RWPE2 (cell line): ENCODE measurements around the gene FAM185A.

Experiments used
- ATAC-seq: fragments of 200-7000 bp; cut with Tn5 transposase; 3 replicates; pipeline ENCODE4 v1.9.1; 2021; ENCODE audit warnings: low read depth
- DNase-seq: peaks from one replicate; pipeline ENCODE4 v3.0.0-alpha.2; 2020; ENCODE audit warnings: low spot score
- H3K27ac ChIP-seq: fragments of 450-650 bp; 2 replicates; pipeline ENCODE4 v1.5.1; 2017; ENCODE audit warnings: mild to moderate bottlenecking; ENCODE audit not compliant: poor library complexity, severe bottlenecking
- H3K27me3 ChIP-seq: fragments of 250-450 bp; sonication (Bioruptor Pico); 2 replicates; pipeline ENCODE4 v1.5.1; 2021; ENCODE audit warnings: mild to moderate bottlenecking, moderate library complexity; ENCODE audit not compliant: insufficient read depth, poor library complexity, severe bottlenecking
- H3K36me3 ChIP-seq: fragments of 250-450 bp; sonication (Bioruptor Pico); 2 replicates; pipeline ENCODE4 v1.5.1; 2020; ENCODE audit warnings: low read depth, mild to moderate bottlenecking, moderate library complexity
- H3K4me1 ChIP-seq: fragments of 250-450 bp; sonication (Bioruptor Pico); 2 replicates; pipeline ENCODE4 v1.5.1; 2021; ENCODE audit warnings: mild to moderate bottlenecking, moderate library complexity; ENCODE audit not compliant: insufficient read depth, poor library complexity, severe bottlenecking
- H3K4me3 ChIP-seq: fragments of 250-450 bp; sonication (Bioruptor Pico); 2 replicates; pipeline ENCODE4 v1.5.1; 2021; ENCODE audit warnings: mild to moderate bottlenecking, moderate library complexity; ENCODE audit not compliant: severe bottlenecking
- H3K9me3 ChIP-seq: fragments of 250-450 bp; sonication (Bioruptor Pico); 2 replicates; pipeline ENCODE4 v1.5.1; 2021; ENCODE audit warnings: mild to moderate bottlenecking, moderate library complexity; ENCODE audit not compliant: severe bottlenecking
- CTCF ChIP-seq: fragments of 450-650 bp; IDR thresholded peaks from one replicate; pipeline ENCODE4 v1.5.1; 2017; ENCODE audit warnings: mild to moderate bottlenecking, moderate library complexity; ENCODE audit not compliant: poor library complexity, severe bottlenecking

FAM185A gene

GRCh38 chr7:102823390-102824119 is 74.8 kb downstream of the FAM185A start:
- TF ChIP-seq CTCF = no peak
- H3K27me3 ChIP-seq = no peaks in the 10 kb centered on the region
- H3K9me3 ChIP-seq = no peaks in the 10 kb centered on the region
- no peaks in the 10 kb centered on the region; the same call in 1 of the 2 replicates for H3K36me3 ChIP-seq
- no peak overlapping the region for H3K4me3 ChIP-seq
- no peak overlapping the region for H3K27ac ChIP-seq
- H3K4me1 ChIP-seq = no peaks in the 10 kb centered on the region
- ATAC-seq (no peak), DNase-seq (no peak)

GRCh38 chr7:102828286-102828685 is 79.5 kb downstream of the FAM185A start:
- ATAC-seq (no peak), DNase-seq (no peak)
- Histone ChIP-seq H3K27me3 (no peaks in the 10 kb centered on the region), H3K36me3 (no peaks in the 10 kb centered on the region; the same call in 1 of the 2 replicates), H3K27ac (no peak overlapping the region), H3K4me3 (no peak overlapping the region), H3K4me1 (no peaks in the 10 kb centered on the region), H3K9me3 (no peaks in the 10 kb centered on the region)
- TF ChIP-seq CTCF = no peak

GRCh38 chr7:102829075-102829474 is 80.3 kb downstream of the FAM185A start:
- H3K4me3 ChIP-seq = no peak overlapping the region
- DNase-seq (no peak), ATAC-seq (no peak)
- no peaks in the 10 kb centered on the region for H3K27me3 ChIP-seq
- no peak for TF ChIP-seq CTCF
- no peak overlapping the region for H3K27ac ChIP-seq
- H3K36me3 ChIP-seq = no peaks in the 10 kb centered on the region; the same call in 1 of the 2 replicates
- no peaks in the 10 kb centered on the region for H3K4me1 ChIP-seq
- no peaks in the 10 kb centered on the region for H3K9me3 ChIP-seq

GRCh38 chr7:102830197-102830596 is 81.4 kb downstream of the FAM185A start:
- peaks cover 9% of the 10 kb centered on the region for H3K4me1 ChIP-seq
- H3K27ac ChIP-seq = no peak overlapping the region
- no peaks in the 10 kb centered on the region; the same call in 1 of the 2 replicates for H3K36me3 ChIP-seq
- H3K27me3 ChIP-seq = no peaks in the 10 kb centered on the region
- TF ChIP-seq CTCF = no peak
- DNase-seq = no peak
- no peaks in the 10 kb centered on the region for H3K9me3 ChIP-seq
- ATAC-seq = no peak
- H3K4me3 ChIP-seq = no peak overlapping the region

- no peak for TF ChIP-seq CTCF
- Histone ChIP-seq H3K27ac (no peak overlapping the region), H3K9me3 (no peaks in the 10 kb centered on the region), H3K27me3 (no peaks in the 10 kb centered on the region), H3K4me1 (peaks cover 27% of the 10 kb centered on the region), H3K4me3 (no peak overlapping the region), H3K36me3 (no peaks in the 10 kb centered on the region)
- ATAC-seq (no peak), DNase-seq (no peak)
Measured at GRCh38 chr7:102832674-102833073, 83.9 kb downstream of the FAM185A start.
